Liver (tissue), 9 donors: ENCODE data around the gene SF1. TPM values are rescaled to one million over a fixed set of nuclear protein-coding genes. Genes with fewer than 3 reads are reported as not detected.

ENCODE experiments used
- DNase-seq: peaks from one replicate; pipeline ENCODE4 v3.0.0-alpha.2; 2017; ENCODE audit warnings: low spot score
- H3K27ac ChIP-seq, 2 donors: one replicate each; pipeline ENCODE4 v1.7.0; 2013; ENCODE audit warnings: inconsistent platforms in 2 of 2, low read length in 2 of 2, control low read depth in 1 of 2, low read depth in 1 of 2, mild to moderate bottlenecking in 1 of 2
- H3K27me3 ChIP-seq, 4 donors: one replicate each; pipeline versions ENCODE4 v1.6.1 to v1.7.0; 2013; ENCODE audit warnings: low read length in 3 of 4, inconsistent platforms in 1 of 4, mild to moderate bottlenecking in 1 of 4, moderate library complexity in 1 of 4; ENCODE audit not compliant: control insufficient read depth in 4 of 4, insufficient read depth in 4 of 4
- H3K36me3 ChIP-seq, 4 donors: one replicate each; pipeline versions ENCODE4 v1.6.1 to v1.7.0; 2013; ENCODE audit warnings: low read length in 3 of 4, mild to moderate bottlenecking in 3 of 4, low read depth in 1 of 4, moderate library complexity in 1 of 4; ENCODE audit not compliant: control insufficient read depth in 4 of 4, insufficient read depth in 3 of 4
- H3K4me1 ChIP-seq, 4 donors: one replicate each; pipeline versions ENCODE4 v1.6.1 to v1.7.0; 2013; ENCODE audit warnings: low read length in 3 of 4, mild to moderate bottlenecking in 3 of 4, moderate library complexity in 1 of 4; ENCODE audit not compliant: control insufficient read depth in 4 of 4, insufficient read depth in 4 of 4
- H3K4me3 ChIP-seq, 3 donors: one replicate each; pipeline versions ENCODE4 v1.6.1 to v1.7.0; 2013; ENCODE audit warnings: low read length in 3 of 3, control low read depth in 1 of 3, low read depth in 1 of 3, mild to moderate bottlenecking in 1 of 3
- H3K9ac ChIP-seq, 2 donors: one replicate each; pipeline ENCODE4 v1.7.0; 2013; ENCODE audit warnings: low read length in 2 of 2, mild to moderate bottlenecking in 2 of 2, moderate library complexity in 2 of 2, control low read depth in 1 of 2, low read depth in 1 of 2
- H3K9me3 ChIP-seq, 4 donors: one replicate each; pipeline versions ENCODE4 v1.6.1 to v1.7.0; 2013; ENCODE audit warnings: low read length in 3 of 4; ENCODE audit not compliant: control insufficient read depth in 4 of 4
- EGR1 ChIP-seq, 2 donors: IDR thresholded peaks; 2 replicates each; pipeline ENCODE4 v1.6.1; 2016 to 2018; ENCODE audit warnings: antibody characterized with exemption in 2 of 2, low read depth in 2 of 2
- FOXA1 ChIP-seq: IDR thresholded peaks from 2 replicates; pipeline ENCODE4 v1.6.1; 2016; ENCODE audit warnings: antibody characterized with exemption
- FOXA2 ChIP-seq: IDR thresholded peaks from 2 replicates; pipeline ENCODE4 v1.6.1; 2016; ENCODE audit warnings: antibody characterized with exemption
- GABPA ChIP-seq, 2 donors: IDR thresholded peaks in 1 of 2; conservative IDR thresholded peaks in 1 of 2; 2 replicates each; pipeline ENCODE4 v1.6.1; 2016; ENCODE audit warnings: antibody characterized with exemption in 2 of 2, mild to moderate bottlenecking in 1 of 2, moderate library complexity in 1 of 2
- HNF4A ChIP-seq, 2 donors: conservative IDR thresholded peaks; 2 replicates each; pipeline ENCODE4 v1.6.1; 2016; ENCODE audit warnings: antibody characterized with exemption in 2 of 2, mild to moderate bottlenecking in 2 of 2
- HNF4G ChIP-seq: IDR thresholded peaks from 2 replicates; pipeline ENCODE4 v1.6.1; 2016; ENCODE audit warnings: antibody characterized with exemption
- JUND ChIP-seq, 2 donors: IDR thresholded peaks; 2 replicates each; pipeline ENCODE4 v1.6.1; 2016; ENCODE audit warnings: antibody characterized with exemption in 2 of 2
- NR2F2 ChIP-seq: IDR thresholded peaks from 2 replicates; pipeline ENCODE4 v1.6.1; 2016; ENCODE audit warnings: antibody characterized with exemption
- RAD21 ChIP-seq, 2 donors: IDR thresholded peaks; 2 replicates each; pipeline ENCODE4 v1.6.1; 2016; ENCODE audit warnings: antibody characterized with exemption in 2 of 2, mild to moderate bottlenecking in 2 of 2
- RXRA ChIP-seq, 2 donors: IDR thresholded peaks; 2 replicates each; pipeline ENCODE4 v1.6.1; 2017 to 2018; ENCODE audit warnings: antibody characterized with exemption in 2 of 2, mild to moderate bottlenecking in 1 of 2
- SP1 ChIP-seq: IDR thresholded peaks from 2 replicates; pipeline ENCODE4 v1.6.1; 2018; ENCODE audit warnings: antibody characterized with exemption, mild to moderate bottlenecking
- TAF1 ChIP-seq: conservative IDR thresholded peaks from 2 replicates; pipeline ENCODE4 v1.6.1; 2016; ENCODE audit warnings: antibody characterized with exemption, mild to moderate bottlenecking
- YY1 ChIP-seq: IDR thresholded peaks from 2 replicates; pipeline ENCODE4 v1.6.1; 2016; ENCODE audit warnings: antibody characterized with exemption, mild to moderate bottlenecking
- WGBS: extraction: QIAGEN DNeasy Blood & Tissue Kit; methylation state at CpG from one replicate; pipeline ENCODE4 v1.1.7; 2013; 5-methylcytosine and 5-hydroxymethylcytosine counted together
- polyA plus RNA-seq, 2 donors: library from polyadenylated mRNA; stranded (reverse) in 1 of 2; unstranded in 1 of 2; fragments of 200-250 nt in 1 of 2; fragments of >200 nt in 1 of 2; fragmentation: Nextera tagmentation in 1 of 2; extraction: Ambion mirVana in 1 of 2; gene quantifications; one replicate each; pipeline versions ENCODE4 v1.2.1 to v1.2.3, GENCODE V29; 2013 to 2015
- total RNA-seq, 2 donors: library from RNA; depleted of rRNA; stranded (reverse); fragments of >200 nt; gene quantifications; one replicate each; pipeline ENCODE4 v1.2.3, GENCODE V29; 2014
- TF ChIP-seq, protein P1 (sequence below): IDR thresholded peaks from 2 replicates; pipeline ENCODE4 v1.6.1; 2016; ENCODE audit warnings: antibody characterized with exemption
- TF ChIP-seq, protein P2 (sequence below): fragments of 150-350 bp; IDR thresholded peaks from 2 replicates; pipeline ENCODE4 v1.5.1; 2017; ENCODE audit warnings: improper control_type of control experiment, low read depth, low read length; ENCODE audit not compliant: missing input control
- TF ChIP-seq, protein P3 (sequence below): IDR thresholded peaks from 2 replicates; pipeline ENCODE4 v1.6.1; 2016; ENCODE audit warnings: antibody characterized with exemption
- TF ChIP-seq, protein P4 (sequence below): IDR thresholded peaks from 2 replicates; pipeline ENCODE4 v1.6.1; 2016; ENCODE audit warnings: antibody characterized with exemption
- TF ChIP-seq, protein P5 (sequence below): IDR thresholded peaks from 2 replicates; pipeline ENCODE4 v1.6.1; 2016; ENCODE audit warnings: antibody characterized with exemption, mild to moderate bottlenecking
- donor health status: healthy.
- donor health status: healthy.
- donor health status: healthy.
- donor health status: healthy.
- donor health status: healthy.

The SF1 gene
- total and polyA plus RNA-seq, 4 donors, result 44.9 to 135 (median 50.1) TPM

DNA sequence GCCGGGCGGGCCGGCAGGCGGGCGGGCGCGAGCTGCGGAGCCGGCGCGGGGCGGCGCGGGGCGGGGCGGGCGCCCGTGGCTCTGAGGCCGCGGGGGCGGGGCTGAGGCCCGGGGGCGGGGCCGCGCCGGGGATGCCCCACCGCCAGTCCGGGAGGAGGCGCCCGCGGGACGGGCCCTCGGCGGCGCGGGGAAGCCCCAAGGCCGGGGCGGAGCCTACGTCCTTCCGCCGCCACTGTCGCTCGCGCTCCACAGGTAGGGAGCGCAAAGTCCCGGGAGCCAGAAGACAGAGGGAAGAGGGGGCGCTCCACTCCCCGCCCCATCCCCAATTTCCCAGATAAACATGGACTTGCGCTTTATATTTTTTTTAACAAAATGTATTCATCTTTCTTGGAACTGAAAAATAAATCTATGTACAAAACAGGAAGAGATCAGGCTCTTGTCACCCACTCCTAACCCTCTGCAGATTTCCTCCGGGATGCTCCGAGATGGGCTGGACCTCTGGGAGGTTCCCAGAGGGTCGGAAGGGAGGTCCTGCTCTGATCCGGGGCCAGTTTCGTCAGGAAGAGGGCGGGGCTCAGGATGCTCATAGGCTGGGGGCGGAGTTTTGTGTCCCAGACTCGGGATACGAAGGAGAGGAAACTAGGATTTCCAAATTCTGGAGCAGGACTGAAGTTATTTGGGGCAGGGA, 25.0 kb upstream of the SF1 start, which contains the start of gene MAP4K2:
Gene MAP4K2 (minus strand): TSS at position 57 of the 688 bp plus-strand sequence. CDS start 65 bp downstream, outside the sequence.
- WGBS, result under 1% methylated on average over 58 of the region's 58 CpGs
- Histone ChIP-seq H3K4me1 (peaks cover 3 to 18% (median 10%) of the 10 kb centered on the region in 4 donors), H3K27ac (peak within 1 kb of the TSS; percentile 60 to 82), H3K36me3 (peaks cover 6 to 25% (median 7%) of the 10 kb centered on the region in 4 donors), H3K4me3 (peak within 1 kb of the TSS; percentile 42 to 67 (median 65)), H3K9ac (peak within 1 kb of the TSS in 1 of 2 donors; percentile 58), H3K27me3 (no peaks in the 10 kb centered on the region), H3K9me3 (no peaks in the 10 kb centered on the region)
- no peak for TF ChIP-seq RAD21 (IDR thresholded peaks at IDR 0.05)
- TF ChIP-seq, protein P1, sequence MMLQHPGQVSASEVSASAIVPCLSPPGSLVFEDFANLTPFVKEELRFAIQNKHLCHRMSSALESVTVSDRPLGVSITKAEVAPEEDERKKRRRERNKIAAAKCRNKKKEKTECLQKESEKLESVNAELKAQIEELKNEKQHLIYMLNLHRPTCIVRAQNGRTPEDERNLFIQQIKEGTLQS, result no peak
- TF ChIP-seq, protein P2, sequence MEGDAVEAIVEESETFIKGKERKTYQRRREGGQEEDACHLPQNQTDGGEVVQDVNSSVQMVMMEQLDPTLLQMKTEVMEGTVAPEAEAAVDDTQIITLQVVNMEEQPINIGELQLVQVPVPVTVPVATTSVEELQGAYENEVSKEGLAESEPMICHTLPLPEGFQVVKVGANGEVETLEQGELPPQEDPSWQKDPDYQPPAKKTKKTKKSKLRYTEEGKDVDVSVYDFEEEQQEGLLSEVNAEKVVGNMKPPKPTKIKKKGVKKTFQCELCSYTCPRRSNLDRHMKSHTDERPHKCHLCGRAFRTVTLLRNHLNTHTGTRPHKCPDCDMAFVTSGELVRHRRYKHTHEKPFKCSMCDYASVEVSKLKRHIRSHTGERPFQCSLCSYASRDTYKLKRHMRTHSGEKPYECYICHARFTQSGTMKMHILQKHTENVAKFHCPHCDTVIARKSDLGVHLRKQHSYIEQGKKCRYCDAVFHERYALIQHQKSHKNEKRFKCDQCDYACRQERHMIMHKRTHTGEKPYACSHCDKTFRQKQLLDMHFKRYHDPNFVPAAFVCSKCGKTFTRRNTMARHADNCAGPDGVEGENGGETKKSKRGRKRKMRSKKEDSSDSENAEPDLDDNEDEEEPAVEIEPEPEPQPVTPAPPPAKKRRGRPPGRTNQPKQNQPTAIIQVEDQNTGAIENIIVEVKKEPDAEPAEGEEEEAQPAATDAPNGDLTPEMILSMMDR, result peak; percentile 4
- peak; percentile 29 for TF ChIP-seq NR2F2
- TF ChIP-seq HNF4A (conservative IDR thresholded peaks at IDR 0.05), result no peak
- TF ChIP-seq, protein P3, sequence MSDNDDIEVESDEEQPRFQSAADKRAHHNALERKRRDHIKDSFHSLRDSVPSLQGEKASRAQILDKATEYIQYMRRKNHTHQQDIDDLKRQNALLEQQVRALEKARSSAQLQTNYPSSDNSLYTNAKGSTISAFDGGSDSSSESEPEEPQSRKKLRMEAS, result no peak
- TF ChIP-seq YY1, result peak; percentile 25
- TF ChIP-seq RXRA (IDR thresholded peaks at IDR 0.05), result no peak
- no peak for TF ChIP-seq EGR1 (IDR thresholded peaks at IDR 0.05; ENCODE audit: low read depth in 2 of 2)
- TF ChIP-seq, protein P4, sequence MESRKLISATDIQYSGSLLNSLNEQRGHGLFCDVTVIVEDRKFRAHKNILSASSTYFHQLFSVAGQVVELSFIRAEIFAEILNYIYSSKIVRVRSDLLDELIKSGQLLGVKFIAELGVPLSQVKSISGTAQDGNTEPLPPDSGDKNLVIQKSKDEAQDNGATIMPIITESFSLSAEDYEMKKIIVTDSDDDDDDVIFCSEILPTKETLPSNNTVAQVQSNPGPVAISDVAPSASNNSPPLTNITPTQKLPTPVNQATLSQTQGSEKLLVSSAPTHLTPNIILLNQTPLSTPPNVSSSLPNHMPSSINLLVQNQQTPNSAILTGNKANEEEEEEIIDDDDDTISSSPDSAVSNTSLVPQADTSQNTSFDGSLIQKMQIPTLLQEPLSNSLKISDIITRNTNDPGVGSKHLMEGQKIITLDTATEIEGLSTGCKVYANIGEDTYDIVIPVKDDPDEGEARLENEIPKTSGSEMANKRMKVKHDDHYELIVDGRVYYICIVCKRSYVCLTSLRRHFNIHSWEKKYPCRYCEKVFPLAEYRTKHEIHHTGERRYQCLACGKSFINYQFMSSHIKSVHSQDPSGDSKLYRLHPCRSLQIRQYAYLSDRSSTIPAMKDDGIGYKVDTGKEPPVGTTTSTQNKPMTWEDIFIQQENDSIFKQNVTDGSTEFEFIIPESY, result no peak
- TF ChIP-seq FOXA2, result no peak
- no peak for TF ChIP-seq HNF4G
- TF ChIP-seq GABPA (IDR thresholded peaks at IDR 0.05 in 1 of 2, conservative IDR thresholded peaks at IDR 0.05 in 1 of 2), result peak in 1 of 2 donors; percentile 25
- TF ChIP-seq JUND (IDR thresholded peaks at IDR 0.05), result no peak
- no peak for TF ChIP-seq FOXA1
- TF ChIP-seq, protein P5, sequence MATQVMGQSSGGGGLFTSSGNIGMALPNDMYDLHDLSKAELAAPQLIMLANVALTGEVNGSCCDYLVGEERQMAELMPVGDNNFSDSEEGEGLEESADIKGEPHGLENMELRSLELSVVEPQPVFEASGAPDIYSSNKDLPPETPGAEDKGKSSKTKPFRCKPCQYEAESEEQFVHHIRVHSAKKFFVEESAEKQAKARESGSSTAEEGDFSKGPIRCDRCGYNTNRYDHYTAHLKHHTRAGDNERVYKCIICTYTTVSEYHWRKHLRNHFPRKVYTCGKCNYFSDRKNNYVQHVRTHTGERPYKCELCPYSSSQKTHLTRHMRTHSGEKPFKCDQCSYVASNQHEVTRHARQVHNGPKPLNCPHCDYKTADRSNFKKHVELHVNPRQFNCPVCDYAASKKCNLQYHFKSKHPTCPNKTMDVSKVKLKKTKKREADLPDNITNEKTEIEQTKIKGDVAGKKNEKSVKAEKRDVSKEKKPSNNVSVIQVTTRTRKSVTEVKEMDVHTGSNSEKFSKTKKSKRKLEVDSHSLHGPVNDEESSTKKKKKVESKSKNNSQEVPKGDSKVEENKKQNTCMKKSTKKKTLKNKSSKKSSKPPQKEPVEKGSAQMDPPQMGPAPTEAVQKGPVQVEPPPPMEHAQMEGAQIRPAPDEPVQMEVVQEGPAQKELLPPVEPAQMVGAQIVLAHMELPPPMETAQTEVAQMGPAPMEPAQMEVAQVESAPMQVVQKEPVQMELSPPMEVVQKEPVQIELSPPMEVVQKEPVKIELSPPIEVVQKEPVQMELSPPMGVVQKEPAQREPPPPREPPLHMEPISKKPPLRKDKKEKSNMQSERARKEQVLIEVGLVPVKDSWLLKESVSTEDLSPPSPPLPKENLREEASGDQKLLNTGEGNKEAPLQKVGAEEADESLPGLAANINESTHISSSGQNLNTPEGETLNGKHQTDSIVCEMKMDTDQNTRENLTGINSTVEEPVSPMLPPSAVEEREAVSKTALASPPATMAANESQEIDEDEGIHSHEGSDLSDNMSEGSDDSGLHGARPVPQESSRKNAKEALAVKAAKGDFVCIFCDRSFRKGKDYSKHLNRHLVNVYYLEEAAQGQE, result no peak
- TF ChIP-seq TAF1, result no peak
- peak; percentile 35 for TF ChIP-seq SP1
- DNase-seq, result peak; percentile 89
